ENCODE measurements around the gene HOXD10.

Gene HOXD10

GRCh38 chr2:176096243-176096985 lies 20.2 kb upstream of the HOXD10 start:
- no peak for DNase-seq

DNA sequence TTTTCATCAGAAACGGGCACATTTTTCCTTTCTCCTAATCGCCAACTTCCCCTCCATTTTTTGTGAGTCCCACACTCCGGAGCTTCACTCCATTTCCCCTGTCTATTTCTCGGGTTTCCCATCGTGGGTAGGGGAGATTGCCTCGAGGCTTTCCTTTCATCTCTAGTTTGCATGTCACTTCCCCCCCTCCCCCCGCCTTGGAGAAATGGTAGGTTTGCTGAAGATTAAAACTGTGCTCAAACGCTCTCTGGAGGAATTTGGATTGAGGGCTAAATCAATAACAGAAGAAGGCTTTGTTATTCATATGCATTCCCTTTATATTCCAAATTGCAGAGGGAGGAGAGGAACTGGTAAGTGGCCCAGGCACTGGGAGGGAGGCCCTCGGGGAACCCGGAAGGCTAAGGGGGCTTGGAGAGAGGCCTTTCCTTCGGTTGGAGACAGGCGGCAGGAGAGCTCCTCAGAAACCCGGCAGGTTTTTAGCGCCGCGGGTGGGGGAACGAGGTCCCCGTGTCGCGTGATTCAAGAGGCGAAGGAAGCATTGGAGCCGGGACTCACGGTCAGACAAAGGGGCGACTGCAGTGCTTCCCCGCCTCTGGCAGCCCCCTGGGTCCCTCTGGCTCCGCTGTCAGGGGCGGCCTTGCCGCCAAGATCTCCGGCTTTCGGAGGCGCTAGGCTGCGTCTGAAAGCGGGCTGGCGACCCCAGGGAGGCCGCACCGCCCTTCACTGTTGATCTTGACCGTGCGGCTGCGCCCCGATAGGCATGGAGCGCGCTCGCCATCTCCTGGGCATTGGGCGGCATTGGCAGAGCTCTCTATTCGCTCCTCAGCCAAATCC lies 19.4 kb upstream of the HOXD10 start:
- peak; percentile 57 for DNase-seq

DNA sequence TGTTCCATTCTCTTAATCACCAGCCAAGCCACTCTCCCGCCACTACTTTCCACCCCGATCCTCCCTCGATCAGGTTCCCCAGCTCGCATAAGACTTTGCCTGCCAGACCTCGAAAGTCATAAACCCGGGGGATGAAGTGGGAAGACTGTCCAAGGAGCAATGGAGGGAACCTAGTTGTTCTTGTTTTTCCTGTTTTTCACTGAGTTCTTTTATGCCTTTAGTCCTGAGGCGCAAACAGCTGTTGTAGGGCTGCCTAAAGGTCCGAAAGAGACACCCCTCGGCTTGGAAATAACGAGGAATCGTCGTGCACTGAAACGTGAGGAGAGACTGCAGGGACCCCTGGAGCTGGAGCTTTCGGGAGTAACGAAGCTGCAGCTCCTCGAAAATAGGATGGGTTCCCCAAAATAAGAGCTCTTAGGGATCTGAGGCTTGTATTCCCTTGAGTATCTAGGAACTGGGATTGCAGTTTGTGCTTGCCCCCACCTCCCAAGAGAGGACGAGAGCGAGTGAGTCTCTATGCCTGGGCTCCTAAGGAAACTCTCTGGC lies 18.7 kb upstream of the HOXD10 start:
- DNase-seq, result no peak

- no peak for DNase-seq
These were observed 18.0 kb upstream of the HOXD10 start for GRCh38 chr2:176098366-176099158.

GRCh38 chr2:176099159-176099727 lies 17.3 kb upstream of the HOXD10 start:
- no peak for DNase-seq

DNA sequence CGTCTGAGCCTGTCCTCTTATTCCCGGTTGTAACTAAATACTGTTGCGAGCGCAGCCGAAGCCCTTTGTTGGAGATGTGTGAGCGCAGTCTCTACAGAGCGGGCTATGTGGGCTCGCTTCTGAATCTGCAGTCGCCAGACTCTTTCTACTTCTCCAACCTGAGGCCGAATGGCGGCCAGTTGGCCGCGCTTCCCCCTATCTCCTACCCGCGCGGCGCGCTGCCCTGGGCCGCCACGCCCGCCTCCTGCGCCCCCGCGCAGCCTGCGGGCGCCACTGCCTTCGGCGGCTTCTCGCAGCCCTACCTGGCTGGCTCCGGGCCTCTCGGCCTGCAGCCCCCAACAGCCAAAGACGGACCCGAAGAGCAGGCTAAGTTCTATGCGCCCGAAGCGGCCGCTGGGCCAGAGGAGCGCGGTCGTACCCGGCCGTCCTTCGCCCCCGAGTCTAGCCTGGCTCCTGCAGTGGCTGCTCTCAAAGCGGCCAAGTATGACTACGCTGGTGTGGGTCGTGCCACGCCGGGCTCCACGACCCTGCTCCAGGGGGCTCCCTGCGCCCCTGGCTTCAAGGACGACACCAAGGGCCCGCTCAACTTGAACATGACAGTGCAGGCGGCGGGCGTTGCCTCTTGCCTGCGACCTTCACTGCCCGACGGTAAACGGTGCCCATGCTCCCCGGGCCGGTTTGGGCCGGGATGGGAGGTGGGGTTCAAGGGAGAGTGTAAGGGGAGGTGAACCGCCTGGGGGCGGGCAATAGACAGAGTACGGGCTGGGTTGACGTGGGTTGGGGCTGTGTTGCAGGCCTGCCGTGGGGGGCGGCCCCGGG lies 16.6 kb upstream of the HOXD10 start, which contains the start of gene HOXD12:
Gene HOXD12, plus strand, starts transcription at position 68 of the 819 bp plus-strand sequence. Its CDS starts 7 bp downstream, at position 75.
- no peak for DNase-seq

- no peak for DNase-seq
These were observed 15.9 kb upstream of the HOXD10 start for GRCh38 chr2:176100547-176101140.

DNA sequence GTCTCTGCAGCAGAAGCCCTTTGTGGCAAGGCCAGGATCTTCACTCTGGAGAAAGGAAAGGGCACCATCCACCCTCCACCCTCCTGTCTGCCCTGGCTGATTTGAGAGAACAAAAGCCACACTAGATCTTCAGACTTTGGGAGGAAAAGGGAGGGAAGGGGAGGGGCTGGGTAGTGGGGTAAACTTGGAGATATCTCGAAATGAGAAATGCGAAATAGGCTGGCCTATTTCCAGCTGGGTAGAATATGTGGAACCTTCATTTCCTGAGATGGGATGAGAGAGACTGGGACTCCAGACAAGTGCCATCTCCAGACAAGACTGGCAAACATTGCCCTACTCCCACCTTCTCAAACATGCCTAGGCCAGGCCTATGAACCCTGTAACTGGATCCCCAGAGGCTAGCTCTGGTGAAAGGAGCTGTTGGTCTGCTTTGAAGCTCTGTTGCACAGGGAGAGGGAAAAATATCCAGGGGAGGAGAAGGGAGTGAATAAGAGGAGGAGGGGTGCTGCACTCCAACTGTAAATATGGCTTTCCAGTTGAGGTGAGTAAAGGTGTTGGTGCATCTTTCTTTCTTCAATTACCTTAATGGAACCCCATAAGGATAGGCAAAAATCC lies 15.3 kb upstream of the HOXD10 start:
- no peak for DNase-seq

- DNase-seq, result no peak
These were observed 14.7 kb upstream of the HOXD10 start for GRCh38 chr2:176101842-176102241.

DNA sequence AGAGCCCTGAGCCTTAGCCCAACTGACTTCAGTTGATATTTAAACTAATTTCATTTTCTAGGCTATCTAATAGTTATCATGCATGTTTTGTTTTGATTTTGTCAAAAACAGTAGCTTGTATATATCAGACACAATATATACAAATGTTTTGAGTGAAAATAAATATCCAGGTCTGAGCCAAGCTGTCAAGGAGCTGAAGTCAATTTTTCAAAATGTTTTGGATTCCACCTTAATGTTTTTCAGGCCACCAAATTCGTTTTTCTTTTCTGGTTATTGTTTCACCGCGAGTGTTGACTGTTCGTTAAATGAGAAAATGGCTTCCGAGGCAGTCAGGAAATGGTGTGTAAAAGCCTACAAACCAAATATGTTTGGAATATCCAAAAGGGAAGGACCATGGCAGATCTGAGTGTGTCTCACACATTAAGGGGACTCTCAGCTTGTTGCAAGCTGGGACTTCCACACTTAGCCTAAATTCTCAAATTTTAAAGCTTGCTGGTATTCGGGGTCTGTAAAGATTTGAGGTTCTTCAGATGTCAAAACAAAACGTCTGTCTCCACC lies 14.2 kb upstream of the HOXD10 start:
- DNase-seq, result no peak

DNA sequence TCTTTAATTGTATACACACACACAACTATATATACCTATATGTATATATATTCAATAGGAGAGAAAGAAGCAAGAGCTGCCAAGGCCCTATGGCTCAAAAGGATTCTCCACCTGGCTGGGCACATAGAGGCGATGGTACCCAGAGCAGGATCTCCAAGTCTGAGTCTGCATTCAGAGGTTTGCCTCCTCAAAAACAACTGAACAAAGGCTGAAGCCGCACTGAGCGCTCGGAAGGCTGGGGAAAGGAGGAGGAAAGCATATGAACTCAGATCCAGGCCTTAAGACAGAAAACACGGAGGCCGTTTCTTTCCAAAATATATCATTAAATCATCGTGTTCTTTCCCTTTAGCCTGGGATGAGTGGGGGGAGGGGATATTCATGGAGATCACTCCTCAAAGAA lies 13.4 kb upstream of the HOXD10 start:
- no peak for DNase-seq

DNA sequence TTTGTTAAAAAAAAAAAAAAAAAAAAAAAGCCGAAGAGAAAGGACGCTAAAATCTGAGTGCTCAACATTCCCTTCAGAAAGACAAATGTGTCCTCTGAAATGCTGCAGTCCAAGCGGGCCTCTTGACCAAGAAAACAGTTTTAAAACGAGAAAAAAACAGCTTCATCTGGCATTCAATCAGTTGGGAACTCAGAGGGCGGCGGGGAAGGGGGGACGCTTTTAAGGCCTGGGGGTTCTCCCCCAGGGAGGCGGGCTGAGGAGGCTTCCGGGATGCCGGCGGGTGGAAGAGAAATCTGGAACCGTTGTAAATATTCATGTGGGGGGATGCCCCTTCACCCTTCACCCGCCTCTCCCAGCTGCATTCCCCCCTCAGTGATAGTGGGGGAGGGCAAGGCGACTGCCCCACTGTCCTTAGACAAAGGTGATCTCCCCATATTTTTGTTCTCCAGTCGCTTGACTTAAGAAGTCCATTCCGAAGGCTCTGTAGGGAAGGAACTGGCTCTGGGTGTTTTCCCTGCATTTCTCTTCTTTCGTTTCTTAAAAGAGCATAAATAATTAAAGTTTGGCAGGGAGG lies 12.7 kb upstream of the HOXD10 start:
- DNase-seq, result no peak

- no peak for DNase-seq
These were observed 12.1 kb upstream of the HOXD10 start for GRCh38 chr2:176104316-176105077.

DNA sequence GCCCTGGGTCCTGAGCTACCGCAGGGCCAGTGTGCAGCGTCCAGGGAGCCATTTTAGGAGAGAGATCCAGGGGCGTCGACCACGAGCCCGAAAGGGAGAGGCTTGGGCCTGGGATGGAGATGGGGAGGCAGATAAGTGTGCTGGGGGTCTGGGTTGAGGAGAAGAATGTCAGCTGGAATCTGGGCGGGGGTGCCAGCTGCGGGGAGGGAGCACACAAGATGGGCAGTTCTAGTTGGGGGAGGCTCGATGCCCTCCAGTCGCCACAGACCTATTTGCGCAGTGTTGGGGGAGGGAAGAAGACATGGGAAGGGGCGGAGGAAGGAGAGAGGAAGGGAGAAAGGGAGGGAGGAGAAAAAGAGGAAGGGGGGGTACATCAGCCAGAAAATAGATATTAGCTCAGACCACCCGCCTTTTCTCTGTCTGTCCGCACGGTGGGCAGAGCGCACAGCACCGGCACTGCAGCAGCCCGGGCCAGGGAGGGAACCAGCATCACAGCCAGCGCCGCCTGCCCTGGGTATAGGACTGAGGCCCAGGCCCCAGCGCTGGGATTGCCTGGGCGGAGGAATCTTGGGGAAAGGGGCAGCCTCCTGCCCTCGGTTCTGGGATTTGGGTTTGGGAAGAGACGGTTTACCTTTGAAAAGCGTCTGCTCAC lies 11.4 kb upstream of the HOXD10 start:
- no peak for DNase-seq

- DNase-seq, result no peak
These were observed 10.6 kb upstream of the HOXD10 start for GRCh38 chr2:176105730-176106580.

- DNase-seq, result no peak
These were observed 9.7 kb upstream of the HOXD10 start, which contains the start of gene HOXD11 for GRCh38 chr2:176106581-176107539. HOXD11 (plus strand) TSS chr2:176107280; CDS start chr2:176107356, 76 bp downstream.
